Loucy (cell line): ENCODE data around the gene MSMB.

Experiments
- EZH2phosphoT487 ChIP-seq: fragments of 200-600 bp; IDR thresholded peaks from 2 replicates; pipeline ENCODE4 v1.6.1; 2018; ENCODE audit warnings: antibody characterized with exemption, mild to moderate bottlenecking, moderate library complexity, borderline replicate concordance
- TF ChIP-seq, protein P1 (sequence below): fragments of 200-600 bp; sonication (generic); conservative IDR thresholded peaks from 2 replicates; pipeline ENCODE4 v1.5.1; 2014; ENCODE audit warnings: mild to moderate bottlenecking, antibody characterized with exemption, low read length

GRCh38 chr10:46019177-46019528, 26.9 kb downstream of the MSMB start:
- TF ChIP-seq, protein P1, sequence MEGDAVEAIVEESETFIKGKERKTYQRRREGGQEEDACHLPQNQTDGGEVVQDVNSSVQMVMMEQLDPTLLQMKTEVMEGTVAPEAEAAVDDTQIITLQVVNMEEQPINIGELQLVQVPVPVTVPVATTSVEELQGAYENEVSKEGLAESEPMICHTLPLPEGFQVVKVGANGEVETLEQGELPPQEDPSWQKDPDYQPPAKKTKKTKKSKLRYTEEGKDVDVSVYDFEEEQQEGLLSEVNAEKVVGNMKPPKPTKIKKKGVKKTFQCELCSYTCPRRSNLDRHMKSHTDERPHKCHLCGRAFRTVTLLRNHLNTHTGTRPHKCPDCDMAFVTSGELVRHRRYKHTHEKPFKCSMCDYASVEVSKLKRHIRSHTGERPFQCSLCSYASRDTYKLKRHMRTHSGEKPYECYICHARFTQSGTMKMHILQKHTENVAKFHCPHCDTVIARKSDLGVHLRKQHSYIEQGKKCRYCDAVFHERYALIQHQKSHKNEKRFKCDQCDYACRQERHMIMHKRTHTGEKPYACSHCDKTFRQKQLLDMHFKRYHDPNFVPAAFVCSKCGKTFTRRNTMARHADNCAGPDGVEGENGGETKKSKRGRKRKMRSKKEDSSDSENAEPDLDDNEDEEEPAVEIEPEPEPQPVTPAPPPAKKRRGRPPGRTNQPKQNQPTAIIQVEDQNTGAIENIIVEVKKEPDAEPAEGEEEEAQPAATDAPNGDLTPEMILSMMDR = no peak
- no peak for TF ChIP-seq EZH2phosphoT487
